ENCODE measurements around the gene SORBS1. TPM values are rescaled to one million over a fixed set of nuclear protein-coding genes. Genes with fewer than 3 reads are reported as not detected.
A peak's percentile ranks its signal among the peaks of the same experiment; 100 is the strongest.

Gene SORBS1
- total and polyA plus RNA-seq, 8 donors, result 34.4 to 713 (median 168) TPM

DNA sequence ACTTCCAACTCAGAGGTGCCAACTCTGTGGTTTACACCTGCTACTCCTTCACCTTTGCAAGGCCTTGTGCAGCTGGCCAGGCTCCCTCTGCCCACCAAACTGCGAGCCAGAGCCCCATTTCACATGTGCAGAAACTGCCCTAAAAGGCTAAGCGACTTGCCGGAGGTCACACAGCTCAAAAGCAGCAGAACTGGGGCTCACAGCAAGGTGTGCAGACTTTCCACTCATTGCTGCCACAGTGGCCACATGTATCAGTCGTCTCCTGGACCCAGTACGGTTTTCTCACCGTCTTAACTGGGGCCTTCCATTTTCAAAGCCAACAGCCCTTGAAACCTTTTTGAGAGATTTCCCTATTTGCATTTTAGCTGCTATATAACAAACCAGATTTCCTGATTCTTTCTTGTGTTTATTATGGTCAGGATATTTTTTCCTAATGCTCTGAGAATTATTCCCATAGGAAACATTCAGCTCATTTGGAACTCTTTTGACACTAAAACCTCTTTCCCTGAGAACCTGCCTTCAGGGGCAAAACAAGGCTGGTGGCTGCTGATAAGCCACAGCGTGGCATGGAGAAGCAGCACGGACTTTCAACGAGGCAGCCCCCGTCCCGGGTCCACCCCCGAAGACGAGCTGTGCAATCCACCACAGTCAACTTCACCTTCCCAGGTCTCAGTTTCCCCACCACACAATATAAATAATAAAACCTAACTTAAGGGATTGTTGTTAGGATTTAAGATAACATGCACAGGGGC, 29.9 kb downstream of the SORBS1 start:
- Histone ChIP-seq H3K27ac (peak overlapping the region in 4 of 5 donors; percentile 82 to 95 (median 86)), H3K4me1 (peaks cover 61 to 94% (median 76%) of the 10 kb centered on the region in 4 donors), H3K27me3 (no peaks in the 10 kb centered on the region), H3K4me3 (no peak overlapping the region), H3K36me3 (no peaks in the 10 kb centered on the region), H3K9me3 (no peaks in the 10 kb centered on the region)
- 29 to 47% (median 37%) methylated on average over 13 of the region's 13 CpGs for WGBS, 5 donors
- intact Hi-C loops (cut with DNase I; ENCODE audit: low total_unique reads), result no loop called here
- TF ChIP-seq EP300 (IDR thresholded peaks at IDR 0.05) (no peak), POLR2A (IDR thresholded peaks at IDR 0.05) (no peak), POLR2AphosphoS5 (IDR thresholded peaks at IDR 0.05) (no peak)
- TF ChIP-seq, protein P1, sequence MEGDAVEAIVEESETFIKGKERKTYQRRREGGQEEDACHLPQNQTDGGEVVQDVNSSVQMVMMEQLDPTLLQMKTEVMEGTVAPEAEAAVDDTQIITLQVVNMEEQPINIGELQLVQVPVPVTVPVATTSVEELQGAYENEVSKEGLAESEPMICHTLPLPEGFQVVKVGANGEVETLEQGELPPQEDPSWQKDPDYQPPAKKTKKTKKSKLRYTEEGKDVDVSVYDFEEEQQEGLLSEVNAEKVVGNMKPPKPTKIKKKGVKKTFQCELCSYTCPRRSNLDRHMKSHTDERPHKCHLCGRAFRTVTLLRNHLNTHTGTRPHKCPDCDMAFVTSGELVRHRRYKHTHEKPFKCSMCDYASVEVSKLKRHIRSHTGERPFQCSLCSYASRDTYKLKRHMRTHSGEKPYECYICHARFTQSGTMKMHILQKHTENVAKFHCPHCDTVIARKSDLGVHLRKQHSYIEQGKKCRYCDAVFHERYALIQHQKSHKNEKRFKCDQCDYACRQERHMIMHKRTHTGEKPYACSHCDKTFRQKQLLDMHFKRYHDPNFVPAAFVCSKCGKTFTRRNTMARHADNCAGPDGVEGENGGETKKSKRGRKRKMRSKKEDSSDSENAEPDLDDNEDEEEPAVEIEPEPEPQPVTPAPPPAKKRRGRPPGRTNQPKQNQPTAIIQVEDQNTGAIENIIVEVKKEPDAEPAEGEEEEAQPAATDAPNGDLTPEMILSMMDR (IDR thresholded peaks at IDR 0.05), result no peak
- DNase-seq, result no peak

- WGBS, 5 donors, result 55 to 77% (median 65%) methylated on average over 3 to 4 of the region's 4 CpGs
- Histone ChIP-seq H3K27me3 (no peaks in the 10 kb centered on the region), H3K4me3 (no peak overlapping the region), H3K9me3 (no peaks in the 10 kb centered on the region), H3K27ac (peak overlapping the region in 4 of 5 donors; percentile 82 to 95 (median 86)), H3K36me3 (no peaks in the 10 kb centered on the region), H3K4me1 (peaks cover 58 to 94% (median 75%) of the 10 kb centered on the region in 4 donors)
- TF ChIP-seq, protein P1 (IDR thresholded peaks at IDR 0.05), result no peak
- TF ChIP-seq POLR2A (IDR thresholded peaks at IDR 0.05), result no peak
- no peak for TF ChIP-seq POLR2AphosphoS5 (IDR thresholded peaks at IDR 0.05)
- no peak for TF ChIP-seq EP300 (IDR thresholded peaks at IDR 0.05)
- intact Hi-C loops (cut with DNase I; ENCODE audit: low total_unique reads), result no loop called here
- DNase-seq, result no peak
Observed at GRCh38 chr10:95530561-95530960, 30.6 kb downstream of the SORBS1 start.

DNA sequence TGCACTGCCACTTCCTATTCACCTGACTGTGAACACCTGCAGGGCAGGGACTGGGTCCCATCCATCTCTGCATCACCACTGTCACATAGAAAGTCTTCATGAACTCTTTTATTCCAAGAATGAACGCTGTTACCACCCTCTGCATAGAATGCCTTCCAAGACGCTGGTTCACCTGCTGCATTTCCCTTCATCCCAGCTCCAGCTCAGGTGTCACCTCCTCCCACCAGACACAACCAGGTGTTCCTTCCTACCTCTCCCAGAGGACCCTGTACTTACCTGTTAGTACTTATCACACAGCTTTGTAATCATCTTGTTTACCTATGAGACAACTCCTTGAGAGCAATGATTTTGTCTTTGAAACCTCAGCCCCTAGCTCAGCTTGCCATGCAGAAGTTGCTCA, 31.1 kb downstream of the SORBS1 start:
- H3K4me3 ChIP-seq, result no peak overlapping the region
- WGBS, 5 donors, result 60 to 84% (median 66%) methylated on average over 2 of the region's 2 CpGs
- TF ChIP-seq, protein P1 (IDR thresholded peaks at IDR 0.05), result no peak
- no peak for TF ChIP-seq POLR2A (IDR thresholded peaks at IDR 0.05)
- TF ChIP-seq EP300 (IDR thresholded peaks at IDR 0.05), result no peak
- TF ChIP-seq POLR2AphosphoS5 (IDR thresholded peaks at IDR 0.05), result no peak
- no peaks in the 10 kb centered on the region for H3K36me3 ChIP-seq
- intact Hi-C loops (cut with DNase I; ENCODE audit: low total_unique reads), result no loop called here
- peaks cover 58 to 94% (median 73%) of the 10 kb centered on the region in 4 donors for H3K4me1 ChIP-seq
- peak overlapping the region in 4 of 5 donors; percentile 82 to 95 (median 86) for H3K27ac ChIP-seq
- H3K27me3 ChIP-seq, result no peaks in the 10 kb centered on the region
- no peak for DNase-seq
- no peaks in the 10 kb centered on the region for H3K9me3 ChIP-seq

- H3K27ac ChIP-seq, result peak overlapping the region in 3 of 5 donors; percentile 58 to 95 (median 85)
- H3K36me3 ChIP-seq, result no peaks in the 10 kb centered on the region
- 56 to 77% (median 63%) methylated on average over 4 to 7 of the region's 7 CpGs for WGBS, 5 donors
Observed at GRCh38 chr10:95526044-95526443, 35.1 kb downstream of the SORBS1 start.

More at GRCh38 chr10:95526044-95526443, 35.1 kb downstream of the SORBS1 start:
- Histone ChIP-seq H3K4me3 (no peak overlapping the region), H3K27me3 (no peaks in the 10 kb centered on the region), H3K9me3 (no peaks in the 10 kb centered on the region), H3K4me1 (peaks cover 29 to 94% (median 57%) of the 10 kb centered on the region in 4 donors)
- TF ChIP-seq, protein P1 (IDR thresholded peaks at IDR 0.05), result no peak
- TF ChIP-seq EP300 (IDR thresholded peaks at IDR 0.05), result no peak
- TF ChIP-seq POLR2A (IDR thresholded peaks at IDR 0.05), result no peak
- no peak for TF ChIP-seq POLR2AphosphoS5 (IDR thresholded peaks at IDR 0.05)
- intact Hi-C loops (cut with DNase I; ENCODE audit: low total_unique reads), result no loop called here
- no peak for DNase-seq
